A549 treated with AZD9567 at 1 μM for 4 hours (cell line): ENCODE data around the gene CDK5RAP3. TPM values are rescaled to one million over a fixed set of nuclear protein-coding genes. Genes with fewer than 3 reads are reported as not detected.

Experiments
- total RNA-seq: library from RNA; stranded (reverse); fragments of 200-300 nt; extraction: Qiagen RNA extraction; gene quantifications from 5 replicates; pipeline ENCODE4 v1.2.3, GENCODE V29; 2022; ENCODE audit not compliant: insufficient read depth

CDK5RAP3 gene
- total RNA-seq, result 82.0 to 121 TPM (median 111 TPM) in 5 replicates

GRCh38 chr17:47970725-47971499 is at the start of gene CDK5RAP3:
TSS of gene CDK5RAP3 (plus strand) at chr17:47971113. CDS start at chr17:47971147, 34 bp downstream.

GRCh38 chr17:47941246-47942095 is 29.4 kb upstream of the CDK5RAP3 start, which contains the start of gene PNPO:
TSS of gene PNPO (plus strand) at chr17:47941571. CDS start at chr17:47941676, 105 bp downstream.

GRCh38 chr17:47957591-47958490 is 13.1 kb upstream of the CDK5RAP3 start, which contains the start of gene PRR15L:
TSS of gene PRR15L (minus strand) at chr17:47957883. CDS start at chr17:47953234, 4,649 bp downstream.

Other genes with a start within 250 kb of the CDK5RAP3 start
- gene TBX21, start 237.9 kb upstream of the CDK5RAP3 start, total RNA-seq, result 0.14 to 0.35 TPM (median 0.19 TPM) in 4 of 5 replicates, not detected in the other
- 9.7 to 18.4 TPM (median 15.1 TPM) in 5 replicates for gene OSBPL7, start 149.3 kb upstream of the CDK5RAP3 start, total RNA-seq
- gene MRPL10, start 139.6 kb upstream of the CDK5RAP3 start, total RNA-seq, result 94.1 to 145 TPM (median 94.9 TPM) in 5 replicates
- gene LRRC46, start 139.4 kb upstream of the CDK5RAP3 start, total RNA-seq, result 2.3 to 6.0 TPM (median 3.0 TPM) in 5 replicates
- 25.5 to 38.9 TPM (median 36.9 TPM) in 5 replicates for gene SCRN2, start 129.8 kb upstream of the CDK5RAP3 start, total RNA-seq
- 1.2 to 4.1 TPM (median 3.7 TPM) in 5 replicates for gene SP6, start 120.0 kb upstream of the CDK5RAP3 start, total RNA-seq
- gene SP2, start 74.9 kb upstream of the CDK5RAP3 start, total RNA-seq, result 14.3 to 18.4 TPM (median 16.3 TPM) in 5 replicates
- gene PNPO, start 29.5 kb upstream of the CDK5RAP3 start, total RNA-seq, result 19.8 to 23.6 TPM (median 21.4 TPM) in 5 replicates
- 1.00 to 1.3 TPM (median 1.2 TPM) in 4 of 5 replicates, not detected in the other for gene PRR15L, start 13.2 kb upstream of the CDK5RAP3 start, total RNA-seq
- 14.1 to 24.4 TPM (median 16.2 TPM) in 5 replicates for gene COPZ2, start 66.7 kb downstream of the CDK5RAP3 start, total RNA-seq
- gene NFE2L1, start 77.2 kb downstream of the CDK5RAP3 start, total RNA-seq, result 105 to 127 TPM (median 123 TPM) in 5 replicates
- gene CBX1, start 130.4 kb downstream of the CDK5RAP3 start, total RNA-seq, result 75.2 to 112 TPM (median 82.7 TPM) in 5 replicates
- gene SNX11, start 136.7 kb downstream of the CDK5RAP3 start, total RNA-seq, result 27.5 to 36.7 TPM (median 28.6 TPM) in 5 replicates